Ascending aorta (tissue), 2 donors: Measurements from ENCODE around the gene PRR5. TPM values are rescaled to one million over a fixed set of nuclear protein-coding genes. Genes with fewer than 3 reads are reported as not detected.

ENCODE experiments used
- DNase-seq, 2 donors: peaks; one replicate each; pipeline ENCODE4 v3.0.0-alpha.2; 2019; ENCODE audit warnings: low spot score in 2 of 2
- H3K27ac ChIP-seq, 2 donors: fragments of 200-600 bp; sonication (generic); one replicate each; pipeline ENCODE4 v1.5.1; 2016 to 2017; ENCODE audit warnings: mild to moderate bottlenecking in 1 of 2
- H3K27me3 ChIP-seq: fragments of 200-600 bp; sonication (generic); one replicate; pipeline ENCODE4 v1.5.1; 2017
- H3K36me3 ChIP-seq, 2 donors: fragments of 200-600 bp; sonication (generic); one replicate each; pipeline ENCODE4 v1.5.1; 2016
- H3K4me1 ChIP-seq, 2 donors: fragments of 200-600 bp; sonication (generic); one replicate each; pipeline ENCODE4 v1.5.1; 2016 to 2017; ENCODE audit warnings: mild to moderate bottlenecking in 1 of 2
- H3K4me3 ChIP-seq, 2 donors: fragments of 200-600 bp; sonication (generic); one replicate each; pipeline ENCODE4 v1.5.1; 2016 to 2017; ENCODE audit warnings: mild to moderate bottlenecking in 1 of 2
- H3K9me3 ChIP-seq, 2 donors: fragments of 200-600 bp; sonication (generic); one replicate each; pipeline ENCODE4 v1.5.1; 2016
- intact Hi-C: fragments of 100-400 bp; cut with DNase I; formaldehyde crosslinking; loops from one replicate; pipeline ENCODE4 v1.15.1; 2023
- total RNA-seq: library from RNA; depleted of rRNA; stranded (reverse); fragments of >200 nt; gene quantifications from one replicate; pipeline ENCODE4 v1.1.0, GENCODE V29; 2016
- TF ChIP-seq, protein P1 (sequence below), 3 experiments: fragments of 200-600 bp in 2 of 3; fragments of 450-650 bp in 1 of 3; sonication (generic) in 2 of 3; IDR thresholded peaks; one replicate each; pipeline ENCODE4 v1.5.1; 2016 to 2019; ENCODE audit warnings: antibody characterized with exemption in 3 of 3, mild to moderate bottlenecking in 1 of 3, moderate library complexity in 1 of 3

Gene PRR5
- total RNA-seq, 1 donor from 2014 or later = 4.4 TPM

DNA sequence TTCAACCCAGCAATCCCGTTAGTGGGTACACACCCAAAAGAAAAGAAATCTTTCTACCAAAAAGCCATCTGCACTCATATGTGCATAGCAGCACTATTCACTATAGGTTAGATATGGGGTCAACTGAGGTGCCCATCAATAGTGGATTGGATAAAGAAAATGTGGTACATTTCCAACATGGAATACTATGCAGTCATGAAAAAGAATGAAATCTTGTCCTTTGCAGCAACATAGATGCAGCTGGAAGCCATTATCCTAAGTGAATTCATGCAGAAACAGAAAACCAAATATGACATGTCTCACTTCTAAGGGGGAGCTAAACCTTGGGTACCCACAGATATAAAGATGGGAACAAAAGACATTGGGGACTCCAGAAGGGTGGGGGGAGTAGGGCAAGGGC, 48.5 kb downstream of the PRR5 start:
- no peak for DNase-seq
- Histone ChIP-seq H3K27me3 (peaks cover 17% of the 10 kb centered on the region), H3K36me3 (no peaks in the 10 kb centered on the region), H3K4me1 (no peaks in the 10 kb centered on the region), H3K27ac (no peak overlapping the region), H3K4me3 (no peak overlapping the region), H3K9me3 (no peaks in the 10 kb centered on the region)
- TF ChIP-seq, protein P1, sequence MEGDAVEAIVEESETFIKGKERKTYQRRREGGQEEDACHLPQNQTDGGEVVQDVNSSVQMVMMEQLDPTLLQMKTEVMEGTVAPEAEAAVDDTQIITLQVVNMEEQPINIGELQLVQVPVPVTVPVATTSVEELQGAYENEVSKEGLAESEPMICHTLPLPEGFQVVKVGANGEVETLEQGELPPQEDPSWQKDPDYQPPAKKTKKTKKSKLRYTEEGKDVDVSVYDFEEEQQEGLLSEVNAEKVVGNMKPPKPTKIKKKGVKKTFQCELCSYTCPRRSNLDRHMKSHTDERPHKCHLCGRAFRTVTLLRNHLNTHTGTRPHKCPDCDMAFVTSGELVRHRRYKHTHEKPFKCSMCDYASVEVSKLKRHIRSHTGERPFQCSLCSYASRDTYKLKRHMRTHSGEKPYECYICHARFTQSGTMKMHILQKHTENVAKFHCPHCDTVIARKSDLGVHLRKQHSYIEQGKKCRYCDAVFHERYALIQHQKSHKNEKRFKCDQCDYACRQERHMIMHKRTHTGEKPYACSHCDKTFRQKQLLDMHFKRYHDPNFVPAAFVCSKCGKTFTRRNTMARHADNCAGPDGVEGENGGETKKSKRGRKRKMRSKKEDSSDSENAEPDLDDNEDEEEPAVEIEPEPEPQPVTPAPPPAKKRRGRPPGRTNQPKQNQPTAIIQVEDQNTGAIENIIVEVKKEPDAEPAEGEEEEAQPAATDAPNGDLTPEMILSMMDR (IDR thresholded peaks at IDR 0.05) = no peak
- intact Hi-C loops = no loop called here

DNA sequence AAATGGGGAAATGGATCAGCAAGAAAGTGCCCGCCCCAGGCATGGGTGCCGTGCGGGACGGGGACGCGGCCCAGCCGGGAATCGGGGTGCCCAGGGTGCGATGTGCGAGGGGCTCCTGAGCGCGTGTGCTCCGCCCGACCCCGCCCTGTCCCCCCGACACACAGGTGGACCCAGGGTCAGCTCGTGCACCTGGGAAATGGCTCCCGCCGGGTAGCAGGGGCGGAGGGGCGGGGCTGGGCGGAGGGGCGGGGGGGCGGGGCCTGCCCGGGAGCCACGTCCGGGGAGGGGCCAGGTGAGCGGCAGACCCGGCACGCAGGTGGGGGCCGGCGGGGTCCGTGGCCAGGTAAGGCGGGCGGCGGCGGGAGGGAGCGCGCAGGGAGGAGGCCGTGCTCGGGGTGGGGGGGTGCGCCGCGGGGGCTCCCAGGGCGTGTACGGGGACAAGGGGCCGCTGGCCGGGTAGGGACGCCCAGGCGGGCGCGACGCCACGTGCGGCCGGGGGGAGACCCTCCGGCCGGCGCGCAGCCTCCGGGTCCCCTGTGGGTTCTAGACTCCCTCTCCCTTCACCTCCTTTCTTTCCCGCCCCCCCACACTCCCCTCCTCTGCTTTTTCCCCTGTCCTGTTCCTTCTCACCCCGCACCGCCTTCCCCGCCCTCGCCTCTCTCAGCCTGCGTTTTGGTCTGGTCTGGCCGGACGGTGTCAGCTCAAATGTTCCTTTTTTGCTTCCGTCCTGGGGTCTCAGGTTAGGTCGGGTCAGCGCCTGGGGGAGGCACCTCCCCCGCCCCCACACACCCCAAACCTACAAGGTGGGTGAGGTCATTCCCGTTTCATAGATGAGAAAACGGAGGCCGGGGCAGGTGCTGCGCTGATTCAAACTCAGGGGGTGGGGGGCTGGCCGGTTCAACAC, 50.5 kb downstream of the PRR5 start, which contains the start of gene ARHGAP8:
Gene ARHGAP8 (plus strand): TSS at position 291 of the 904 bp plus-strand sequence. CDS start 33,953 bp downstream, outside the sequence.
- Histone ChIP-seq H3K9me3 (no peaks in the 10 kb centered on the region), H3K36me3 (no peaks in the 10 kb centered on the region), H3K4me3 (peak within 1 kb of the TSS; percentile 30), H3K27ac (no peak within 1 kb of the TSS), H3K27me3 (peaks cover 17% of the 10 kb centered on the region), H3K4me1 (no peaks in the 10 kb centered on the region)
- TF ChIP-seq, protein P1 (IDR thresholded peaks at IDR 0.05) = no peak
- intact Hi-C loops = no loop called here
- DNase-seq = no peak

DNA sequence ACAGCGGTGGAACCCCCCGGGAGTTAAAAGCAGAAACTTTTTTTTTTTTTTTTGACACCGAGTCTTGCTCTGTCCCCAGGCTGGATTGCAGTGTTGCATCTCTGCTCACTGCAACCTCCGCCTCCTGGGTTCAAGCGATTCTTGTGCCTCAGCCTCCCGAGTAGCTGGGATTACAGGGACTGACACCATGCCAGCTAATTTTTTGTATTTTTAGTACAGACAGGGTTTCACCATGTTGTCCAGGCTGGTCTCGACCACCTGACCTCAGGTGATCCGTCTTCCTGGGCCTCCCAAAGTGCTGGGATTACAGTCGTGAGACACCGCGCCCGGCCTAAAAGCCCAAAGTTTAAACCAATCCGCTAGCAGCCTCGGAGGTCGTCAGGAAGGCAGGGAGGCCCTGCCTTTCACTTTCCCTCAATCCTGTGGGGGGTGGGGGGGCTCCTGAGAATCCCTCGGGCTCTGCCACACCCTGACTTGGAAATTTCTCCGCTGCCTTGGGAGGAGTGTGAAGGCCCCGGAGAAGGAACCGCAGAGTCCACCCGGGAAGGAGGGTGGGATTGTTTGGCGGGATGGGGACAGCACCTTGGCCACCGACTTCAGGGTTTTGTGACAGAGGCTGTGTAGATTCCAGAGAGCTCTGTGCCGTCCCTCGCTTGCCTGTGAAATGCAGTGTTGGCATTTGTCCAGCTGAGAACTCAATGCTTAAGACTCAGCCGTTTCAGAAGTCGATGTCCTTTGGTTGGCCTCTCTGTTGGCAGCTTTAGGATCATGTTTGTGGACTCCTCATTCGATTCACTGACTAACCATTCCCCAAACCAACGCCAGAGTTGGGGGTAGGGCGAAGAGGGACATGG, 51.4 kb downstream of the PRR5 start:
- H3K36me3 ChIP-seq = no peaks in the 10 kb centered on the region
- peaks cover 17% of the 10 kb centered on the region for H3K27me3 ChIP-seq
- intact Hi-C loops = no loop called here
- H3K4me1 ChIP-seq = no peaks in the 10 kb centered on the region
- DNase-seq = no peak
- TF ChIP-seq, protein P1 (IDR thresholded peaks at IDR 0.05) = no peak
- no peak overlapping the region for H3K27ac ChIP-seq
- no peak overlapping the region for H3K4me3 ChIP-seq
- no peaks in the 10 kb centered on the region for H3K9me3 ChIP-seq

DNA sequence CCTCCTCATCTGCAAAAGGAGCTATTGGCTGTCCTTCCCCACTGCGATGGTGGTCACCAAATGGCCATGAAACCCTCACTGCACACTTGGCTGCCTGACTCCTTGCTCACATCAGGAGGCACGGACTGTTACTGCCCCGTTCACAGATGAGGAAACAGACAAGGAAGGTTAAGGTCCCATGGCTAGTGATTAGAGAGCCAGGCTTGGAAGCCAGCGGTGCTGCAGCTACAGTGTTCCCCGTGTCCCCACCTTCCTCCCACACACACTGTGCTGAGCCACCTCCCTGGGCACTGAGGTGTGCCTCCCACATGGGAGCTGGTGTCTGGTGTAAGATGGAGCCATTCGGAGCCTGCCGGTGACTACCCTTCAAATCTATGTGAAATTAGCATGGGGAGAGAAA, 53.0 kb downstream of the PRR5 start:
- H3K9me3 ChIP-seq = no peaks in the 10 kb centered on the region
- TF ChIP-seq, protein P1 (IDR thresholded peaks at IDR 0.05) = no peak
- DNase-seq = no peak
- no peak overlapping the region for H3K4me3 ChIP-seq
- no peaks in the 10 kb centered on the region for H3K36me3 ChIP-seq
- peaks cover 17% of the 10 kb centered on the region for H3K27me3 ChIP-seq
- H3K27ac ChIP-seq = no peak overlapping the region
- no peaks in the 10 kb centered on the region for H3K4me1 ChIP-seq
- intact Hi-C loops = no loop called here

DNA sequence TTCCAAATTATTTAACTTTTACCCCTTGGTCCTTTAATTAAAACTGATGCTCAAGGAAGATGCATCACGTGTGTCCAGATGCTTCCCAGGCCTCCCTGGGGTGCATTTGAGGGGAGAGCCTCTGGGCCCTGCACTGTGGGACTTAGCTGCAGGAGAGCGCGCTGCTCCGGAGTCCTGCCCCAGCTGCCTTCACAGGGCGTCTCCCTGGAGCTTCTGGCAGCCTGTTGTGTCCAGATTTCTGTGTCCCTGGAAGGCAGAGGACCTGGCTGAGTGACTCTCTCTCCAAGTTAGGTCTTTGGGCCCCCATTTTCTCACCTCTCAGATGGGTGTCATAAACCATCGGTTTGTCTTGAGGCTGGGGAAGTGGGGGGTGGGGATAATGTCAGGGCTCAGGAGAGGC, 53.4 kb downstream of the PRR5 start:
- Histone ChIP-seq H3K9me3 (no peaks in the 10 kb centered on the region), H3K4me1 (no peaks in the 10 kb centered on the region), H3K27me3 (peaks cover 17% of the 10 kb centered on the region), H3K4me3 (no peak overlapping the region), H3K36me3 (no peaks in the 10 kb centered on the region), H3K27ac (no peak overlapping the region)
- DNase-seq = no peak
- intact Hi-C loops = no loop called here
- TF ChIP-seq, protein P1 (IDR thresholded peaks at IDR 0.05) = no peak
